Suprapubic skin (tissue), 3 donors: Measurements from ENCODE around the gene SPEG.

ENCODE experiments used
- POLR2A ChIP-seq, 2 donors: fragments of 450-650 bp; IDR thresholded peaks; one replicate each; pipeline ENCODE4 v1.6.1; 2017; ENCODE audit warnings: antibody characterized with exemption in 2 of 2, mild to moderate bottlenecking in 2 of 2, moderate library complexity in 2 of 2
- TF ChIP-seq, protein P1 (sequence below), 2 donors: fragments of 200-600 bp in 1 of 2; fragments of 450-650 bp in 1 of 2; sonication (generic) in 1 of 2; IDR thresholded peaks; one replicate each; pipeline ENCODE4 v1.5.1; 2016 to 2019; ENCODE audit warnings: antibody characterized with exemption in 2 of 2, mild to moderate bottlenecking in 1 of 2, moderate library complexity in 1 of 2

DNA sequence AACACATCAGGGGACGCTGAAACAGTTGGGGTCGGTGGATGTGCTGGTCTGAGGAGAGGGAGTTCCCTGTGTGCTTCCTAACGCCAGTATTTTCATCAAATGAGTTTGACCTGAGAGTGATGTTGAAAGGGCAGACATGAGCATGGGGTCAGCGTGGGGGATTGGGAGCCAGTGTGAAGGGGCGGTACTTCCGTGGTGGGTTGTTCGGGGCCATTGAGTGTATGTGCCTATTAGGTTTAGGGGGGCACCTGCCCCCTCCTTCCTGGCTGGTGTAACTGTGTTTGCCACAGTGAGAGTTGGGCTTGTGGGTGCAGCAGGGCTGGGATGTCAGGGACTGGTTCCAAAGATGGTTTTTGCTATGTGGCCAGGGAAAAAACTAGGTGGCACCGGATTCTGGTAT is 24.4 kb downstream of the SPEG start:
- TF ChIP-seq, protein P1, sequence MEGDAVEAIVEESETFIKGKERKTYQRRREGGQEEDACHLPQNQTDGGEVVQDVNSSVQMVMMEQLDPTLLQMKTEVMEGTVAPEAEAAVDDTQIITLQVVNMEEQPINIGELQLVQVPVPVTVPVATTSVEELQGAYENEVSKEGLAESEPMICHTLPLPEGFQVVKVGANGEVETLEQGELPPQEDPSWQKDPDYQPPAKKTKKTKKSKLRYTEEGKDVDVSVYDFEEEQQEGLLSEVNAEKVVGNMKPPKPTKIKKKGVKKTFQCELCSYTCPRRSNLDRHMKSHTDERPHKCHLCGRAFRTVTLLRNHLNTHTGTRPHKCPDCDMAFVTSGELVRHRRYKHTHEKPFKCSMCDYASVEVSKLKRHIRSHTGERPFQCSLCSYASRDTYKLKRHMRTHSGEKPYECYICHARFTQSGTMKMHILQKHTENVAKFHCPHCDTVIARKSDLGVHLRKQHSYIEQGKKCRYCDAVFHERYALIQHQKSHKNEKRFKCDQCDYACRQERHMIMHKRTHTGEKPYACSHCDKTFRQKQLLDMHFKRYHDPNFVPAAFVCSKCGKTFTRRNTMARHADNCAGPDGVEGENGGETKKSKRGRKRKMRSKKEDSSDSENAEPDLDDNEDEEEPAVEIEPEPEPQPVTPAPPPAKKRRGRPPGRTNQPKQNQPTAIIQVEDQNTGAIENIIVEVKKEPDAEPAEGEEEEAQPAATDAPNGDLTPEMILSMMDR (IDR thresholded peaks at IDR 0.05), result no peak
- TF ChIP-seq POLR2A (IDR thresholded peaks at IDR 0.05), result no peak
